ENCODE results near the gene AP5B1. TPM values are rescaled to one million over a fixed set of nuclear protein-coding genes. Genes with fewer than 3 reads are reported as not detected.
"Not testable (repeated sequence)": the region's sequence is repeated elsewhere in the genome, so short reads cannot be mapped to it uniquely, and the experiment has no call there.

The AP5B1 gene
- total RNA-seq, 2 experiments from 2014 or later: 25.0 to 25.8 TPM

DNA sequence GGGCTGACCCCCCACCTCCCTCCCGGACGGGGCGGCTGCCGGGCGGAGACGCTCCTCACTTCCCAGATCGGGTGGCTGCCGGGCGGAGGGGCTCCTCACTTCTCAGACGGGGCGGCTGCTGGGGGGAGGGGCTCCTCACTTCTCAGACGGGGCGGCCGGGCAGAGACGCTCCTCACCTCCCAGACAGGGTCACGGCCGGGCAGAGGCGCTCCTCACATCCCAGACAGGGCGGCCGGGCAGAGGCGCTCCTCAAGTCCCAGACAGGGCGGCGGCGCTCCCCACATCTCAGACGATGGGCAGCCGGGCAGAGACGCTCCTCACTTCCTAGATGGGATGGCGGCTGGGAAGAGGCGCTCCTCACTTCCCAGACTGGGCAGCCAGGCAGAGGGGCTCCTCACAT lies 18.0 kb downstream of the AP5B1 start:
- ATAC-seq; H3K9me3 Mint-ChIP-seq (ENCODE audit: low read depth); H3K27ac Mint-ChIP-seq; H3K36me3 Mint-ChIP-seq; CTCF ChIA-PET; DNase-seq; H3K4me1 Mint-ChIP-seq; H3K4me3 Mint-ChIP-seq: not testable (repeated sequence)
- peaks cover 24% of the 10 kb centered on the region for H3K27me3 Mint-ChIP-seq

DNA sequence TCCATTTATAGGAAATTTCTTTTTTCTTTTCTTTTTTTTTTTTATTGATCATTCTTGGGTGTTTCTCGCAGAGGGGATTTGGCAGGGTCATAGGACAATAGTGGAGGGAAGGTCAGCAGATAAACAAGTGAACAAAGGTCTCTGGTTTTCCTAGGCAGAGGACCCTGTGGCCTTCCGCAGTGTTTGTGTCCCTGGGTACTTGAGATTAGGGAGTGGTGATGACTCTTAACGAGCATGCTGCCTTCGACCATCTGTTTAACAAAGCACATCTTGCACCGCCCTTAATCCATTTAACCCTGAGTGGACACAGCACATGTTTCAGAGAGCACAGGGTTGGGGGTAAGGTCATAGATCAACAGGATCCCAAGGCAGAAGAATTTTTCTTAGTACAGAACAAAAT lies 18.6 kb downstream of the AP5B1 start:
- H3K9me3 Mint-ChIP-seq (ENCODE audit: low read depth); H3K36me3 Mint-ChIP-seq; H3K4me1 Mint-ChIP-seq; ATAC-seq; H3K27ac Mint-ChIP-seq; H3K4me3 Mint-ChIP-seq; DNase-seq; CTCF ChIA-PET: not testable (repeated sequence)
- peaks cover 28% of the 10 kb centered on the region for H3K27me3 Mint-ChIP-seq

- ATAC-seq: no peak
These were observed 35.7 kb downstream of the AP5B1 start for GRCh38 chr11:65745049-65745448.

GRCh38 chr11:65744699-65745042 lies 36.1 kb downstream of the AP5B1 start:
- H3K4me1 Mint-ChIP-seq: no peaks in the 10 kb centered on the region
- H3K36me3 Mint-ChIP-seq: no peaks in the 10 kb centered on the region
- CTCF ChIA-PET: interaction anchor here (1.0 to 1.6 kb wide), 4 partner anchors 14 to 278 kb away, joined by 3 to 6 read pairs (median 4); no protein-coding TSS in a partner anchor
- H3K27me3 Mint-ChIP-seq: peaks cover 46% of the 10 kb centered on the region
- ATAC-seq (no peak), DNase-seq (no peak)
- H3K27ac Mint-ChIP-seq: no peak overlapping the region
- no peak overlapping the region for H3K4me3 Mint-ChIP-seq
- no peaks in the 10 kb centered on the region for H3K9me3 Mint-ChIP-seq (ENCODE audit: low read depth)

More at GRCh38 chr11:65745049-65745448, 35.7 kb downstream of the AP5B1 start:
- Mint-ChIP-seq H3K4me1 (no peaks in the 10 kb centered on the region), H3K27ac (no peak overlapping the region), H3K9me3 (ENCODE audit: low read depth) (no peaks in the 10 kb centered on the region), H3K36me3 (no peaks in the 10 kb centered on the region), H3K4me3 (no peak overlapping the region), H3K27me3 (peaks cover 46% of the 10 kb centered on the region)
- DNase-seq: no peak
- CTCF ChIA-PET: interaction anchor here (1.0 to 1.6 kb wide), 3 partner anchors 14 to 35 kb away, joined by 3 to 6 read pairs (median 5); no protein-coding TSS in a partner anchor

DNA sequence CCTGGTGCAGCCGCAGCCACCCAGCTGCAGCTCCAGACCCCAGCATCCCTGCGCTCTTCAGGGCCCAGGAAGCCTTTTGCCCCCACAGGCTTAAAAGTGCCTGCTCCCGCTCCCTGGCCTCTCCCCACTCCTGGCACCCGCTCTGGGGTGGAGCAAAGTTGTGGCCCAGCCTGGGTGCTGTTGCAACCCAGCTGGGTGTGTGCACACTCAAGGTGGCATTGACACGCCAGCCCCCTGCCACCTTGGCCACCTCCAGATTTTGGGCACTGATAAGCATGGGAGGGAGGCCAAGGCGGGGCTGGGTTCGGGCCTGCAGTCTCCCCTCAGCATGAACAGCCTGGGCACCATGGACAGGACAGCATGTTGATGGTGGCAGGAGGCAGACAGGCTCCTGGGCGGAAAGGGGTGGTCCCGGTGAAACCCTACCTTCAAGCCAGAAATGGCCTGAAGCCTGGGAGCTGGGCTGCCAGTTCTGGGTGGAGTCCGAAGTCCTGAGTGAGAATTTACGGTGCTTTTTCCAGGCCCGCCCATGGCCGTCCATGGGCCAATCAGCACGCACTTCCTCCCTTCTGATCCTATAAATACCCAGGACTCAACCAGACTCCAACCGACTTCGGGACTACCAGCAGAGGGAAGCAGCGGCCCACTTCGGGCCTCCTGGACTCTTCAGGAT lies 36.6 kb downstream of the AP5B1 start:
- no peak for ATAC-seq
- Mint-ChIP-seq H3K27me3 (peaks cover 41% of the 10 kb centered on the region), H3K4me3 (no peak overlapping the region), H3K4me1 (no peaks in the 10 kb centered on the region), H3K36me3 (no peaks in the 10 kb centered on the region), H3K9me3 (ENCODE audit: low read depth) (no peaks in the 10 kb centered on the region), H3K27ac (no peak overlapping the region)
- DNase-seq: no peak
- CTCF ChIA-PET: interaction anchor here (1.0 to 1.6 kb wide), 4 partner anchors 14 to 278 kb away, joined by 3 to 6 read pairs (median 4); no protein-coding TSS in a partner anchor

GRCh38 chr11:65743681-65744025 lies 37.1 kb downstream of the AP5B1 start:
- no peak for ATAC-seq
- no peak overlapping the region for H3K4me3 Mint-ChIP-seq
- H3K27ac Mint-ChIP-seq: no peak overlapping the region
- H3K4me1 Mint-ChIP-seq: no peaks in the 10 kb centered on the region
- H3K27me3 Mint-ChIP-seq: peaks cover 37% of the 10 kb centered on the region
- no peak for DNase-seq
- H3K9me3 Mint-ChIP-seq (ENCODE audit: low read depth): no peaks in the 10 kb centered on the region
- no peaks in the 10 kb centered on the region for H3K36me3 Mint-ChIP-seq
- CTCF ChIA-PET: interaction anchor here (1.4 kb wide), 1 partner anchor 279 kb away, joined by 4 read pairs; no protein-coding TSS in a partner anchor

GRCh38 chr11:65742353-65742752 lies 38.4 kb downstream of the AP5B1 start:
- ATAC-seq (no peak), DNase-seq (no peak)
- no peaks in the 10 kb centered on the region for H3K9me3 Mint-ChIP-seq (ENCODE audit: low read depth)
- CTCF ChIA-PET: interaction anchor here (1.0 kb wide), 2 partner anchors 27 to 38 kb away, joined by 3 read pairs; no protein-coding TSS in a partner anchor
- no peak overlapping the region for H3K4me3 Mint-ChIP-seq
- H3K36me3 Mint-ChIP-seq: no peaks in the 10 kb centered on the region
- peaks cover 36% of the 10 kb centered on the region for H3K27me3 Mint-ChIP-seq
- no peaks in the 10 kb centered on the region for H3K4me1 Mint-ChIP-seq
- H3K27ac Mint-ChIP-seq: no peak overlapping the region

DNA sequence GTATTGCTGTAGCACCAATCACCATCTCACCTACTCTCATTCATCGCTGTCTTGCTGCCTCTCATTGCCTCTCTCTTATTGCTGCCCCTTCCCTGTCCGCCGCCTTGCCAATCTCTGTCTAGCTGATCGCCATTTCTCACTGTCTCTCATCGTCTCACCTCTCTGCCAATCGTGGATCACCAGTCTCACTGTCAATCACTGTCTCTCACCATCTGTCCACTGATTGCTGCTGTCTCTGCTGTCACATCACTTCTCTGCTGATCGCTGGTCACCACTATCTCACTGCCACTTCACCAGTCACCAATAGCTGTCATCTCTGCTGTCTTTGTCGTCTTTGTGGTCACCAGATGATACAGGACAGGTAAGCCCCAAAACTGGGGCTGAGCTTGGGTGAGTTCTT lies 39.6 kb downstream of the AP5B1 start:
- Mint-ChIP-seq H3K36me3 (peaks cover 3% of the 10 kb centered on the region), H3K4me1 (no peaks in the 10 kb centered on the region), H3K27me3 (peaks cover 38% of the 10 kb centered on the region), H3K9me3 (ENCODE audit: low read depth) (peaks cover 4% of the 10 kb centered on the region), H3K4me3 (no peak overlapping the region), H3K27ac (no peak overlapping the region)
- ATAC-seq (no peak), DNase-seq (no peak)
- CTCF ChIA-PET: interaction anchor here (1.0 to 1.1 kb wide), 2 partner anchors 39 to 77 kb away, joined by 3 to 4 read pairs; no protein-coding TSS in a partner anchor

GRCh38 chr11:65739022-65739421 lies 41.8 kb downstream of the AP5B1 start:
- Mint-ChIP-seq H3K27me3 (peaks cover 43% of the 10 kb centered on the region), H3K36me3 (peaks cover 3% of the 10 kb centered on the region), H3K4me3 (no peak overlapping the region), H3K9me3 (ENCODE audit: low read depth) (peaks cover 4% of the 10 kb centered on the region), H3K4me1 (no peaks in the 10 kb centered on the region), H3K27ac (no peak overlapping the region)
- ATAC-seq: no peak
- no peak for DNase-seq
- CTCF ChIA-PET: interaction anchor here (1.3 to 1.5 kb wide), 2 partner anchors 80 to 88 kb away, joined by 3 to 4 read pairs; no protein-coding TSS in a partner anchor

- Mint-ChIP-seq H3K27me3 (peaks cover 47% of the 10 kb centered on the region), H3K4me1 (no peaks in the 10 kb centered on the region), H3K27ac (no peak overlapping the region), H3K36me3 (peaks cover 4% of the 10 kb centered on the region), H3K4me3 (no peak overlapping the region), H3K9me3 (ENCODE audit: low read depth) (peaks cover 4% of the 10 kb centered on the region)
- CTCF ChIA-PET: interaction anchor here (1.0 to 2.7 kb wide), 2 partner anchors 25 to 43 kb away, joined by 3 to 12 read pairs; partner anchors contain the start of gene KAT5
- ATAC-seq: no peak
- no peak for DNase-seq
These were observed 44.0 kb downstream of the AP5B1 start for GRCh38 chr11:65736810-65737209.

- H3K4me1 Mint-ChIP-seq: not testable (repeated sequence)
These were observed 45.7 kb downstream of the AP5B1 start for GRCh38 chr11:65735111-65735510.

GRCh38 chr11:65730461-65730860 lies 50.3 kb downstream of the AP5B1 start:
- no peak overlapping the region for H3K4me3 Mint-ChIP-seq
- no peak for ATAC-seq
- H3K4me1 Mint-ChIP-seq: no peaks in the 10 kb centered on the region
- CTCF ChIA-PET: no interaction called here
- no peaks in the 10 kb centered on the region for H3K9me3 Mint-ChIP-seq (ENCODE audit: low read depth)
- H3K27ac Mint-ChIP-seq: no peak overlapping the region
- peaks cover 1% of the 10 kb centered on the region for H3K36me3 Mint-ChIP-seq
- no peak for DNase-seq
- peaks cover 26% of the 10 kb centered on the region for H3K27me3 Mint-ChIP-seq

More at GRCh38 chr11:65735111-65735510, 45.7 kb downstream of the AP5B1 start:
- H3K9me3 Mint-ChIP-seq (ENCODE audit: low read depth); H3K4me3 Mint-ChIP-seq; DNase-seq; ATAC-seq; H3K27ac Mint-ChIP-seq; H3K36me3 Mint-ChIP-seq: not testable (repeated sequence)
- CTCF ChIA-PET: interaction anchor here (0.6 to 2.7 kb wide), 4 partner anchors 24 to 719 kb away, joined by 3 to 12 read pairs (median 4); no protein-coding TSS in a partner anchor
- H3K27me3 Mint-ChIP-seq: peaks cover 47% of the 10 kb centered on the region

GRCh38 chr11:65727865-65728264 lies 52.9 kb downstream of the AP5B1 start:
- CTCF ChIA-PET: interaction anchor here (0.8 to 3.2 kb wide), 5 partner anchors 16 to 90 kb away, joined by 3 to 14 read pairs (median 4); partner anchors contain the start of genes AP5B1 and KAT5
- Mint-ChIP-seq H3K27ac (no peak overlapping the region), H3K9me3 (ENCODE audit: low read depth) (no peaks in the 10 kb centered on the region), H3K4me1 (no peaks in the 10 kb centered on the region), H3K27me3 (peaks cover 12% of the 10 kb centered on the region), H3K36me3 (peaks cover 1% of the 10 kb centered on the region), H3K4me3 (no peak overlapping the region)
- DNase-seq (no peak), ATAC-seq (no peak)

- Mint-ChIP-seq H3K27ac (no peak overlapping the region), H3K36me3 (no peaks in the 10 kb centered on the region), H3K4me3 (no peak overlapping the region), H3K9me3 (ENCODE audit: low read depth) (no peaks in the 10 kb centered on the region), H3K27me3 (peaks cover 6% of the 10 kb centered on the region), H3K4me1 (peaks cover 5% of the 10 kb centered on the region)
- ATAC-seq (no peak), DNase-seq (no peak)
- CTCF ChIA-PET: interaction anchor here (0.8 to 3.2 kb wide), 5 partner anchors 15 to 295 kb away, joined by 3 to 14 read pairs (median 4); partner anchors contain the start of genes AP5B1 and KAT5
These were observed 54.1 kb downstream of the AP5B1 start for GRCh38 chr11:65726660-65727059.
